HG03108 (cell line): ENCODE results near the gene TCTN2.

Source experiments
- ATAC-seq: cut with Tn5 transposase; IDR thresholded peaks from one replicate; pipeline ENCODE4 v1.9.1; 2021; ENCODE audit warnings: moderate library complexity; ENCODE audit not compliant: unreplicated experiment

Gene TCTN2

DNA sequence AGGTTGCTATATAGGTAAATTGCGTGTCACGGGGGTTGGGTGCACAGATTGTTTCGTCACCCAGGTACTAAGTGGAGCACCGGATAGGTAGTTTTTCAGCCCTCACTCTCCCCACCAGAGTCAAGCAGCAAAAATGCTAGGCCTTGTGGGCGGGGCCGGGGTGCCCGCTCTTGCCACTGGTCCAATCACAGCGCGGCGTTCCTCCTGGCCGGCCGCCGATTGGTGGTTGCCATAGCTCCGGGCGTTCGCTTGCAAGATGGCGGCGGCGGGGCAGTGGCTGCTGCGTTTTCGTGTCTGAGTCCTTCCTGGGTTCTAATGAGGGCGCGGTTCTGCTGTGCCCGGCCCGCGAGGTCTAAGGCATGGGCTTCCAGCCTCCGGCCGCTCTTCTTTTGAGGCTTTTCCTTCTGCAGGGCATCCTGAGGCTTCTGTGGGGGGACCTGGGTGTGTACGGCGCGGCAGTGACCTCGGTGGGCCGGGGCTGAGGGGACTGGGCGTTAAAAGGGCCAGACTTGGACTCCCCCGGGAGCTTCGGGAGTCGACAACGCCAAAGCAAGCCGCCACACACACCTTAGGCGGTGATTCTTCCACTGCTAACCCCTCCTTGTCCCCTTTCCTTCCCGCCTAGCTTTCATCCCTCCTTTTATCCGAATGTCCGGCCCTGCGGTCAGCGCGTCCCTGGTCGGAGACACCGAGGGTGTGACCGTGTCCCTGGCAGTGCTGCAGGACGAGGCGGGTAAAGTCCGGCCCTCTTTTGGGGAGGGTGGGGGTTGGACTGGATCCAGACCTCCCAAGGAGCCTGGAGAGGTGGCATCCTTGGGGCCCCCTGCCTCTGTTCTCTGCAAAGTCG lies at the start of gene TCTN2:
TCTN2 (plus strand) TSS at position 232 of the 847 bp plus-strand sequence; CDS start at position 360, 128 bp downstream.
- peak; percentile 97 for ATAC-seq

DNA sequence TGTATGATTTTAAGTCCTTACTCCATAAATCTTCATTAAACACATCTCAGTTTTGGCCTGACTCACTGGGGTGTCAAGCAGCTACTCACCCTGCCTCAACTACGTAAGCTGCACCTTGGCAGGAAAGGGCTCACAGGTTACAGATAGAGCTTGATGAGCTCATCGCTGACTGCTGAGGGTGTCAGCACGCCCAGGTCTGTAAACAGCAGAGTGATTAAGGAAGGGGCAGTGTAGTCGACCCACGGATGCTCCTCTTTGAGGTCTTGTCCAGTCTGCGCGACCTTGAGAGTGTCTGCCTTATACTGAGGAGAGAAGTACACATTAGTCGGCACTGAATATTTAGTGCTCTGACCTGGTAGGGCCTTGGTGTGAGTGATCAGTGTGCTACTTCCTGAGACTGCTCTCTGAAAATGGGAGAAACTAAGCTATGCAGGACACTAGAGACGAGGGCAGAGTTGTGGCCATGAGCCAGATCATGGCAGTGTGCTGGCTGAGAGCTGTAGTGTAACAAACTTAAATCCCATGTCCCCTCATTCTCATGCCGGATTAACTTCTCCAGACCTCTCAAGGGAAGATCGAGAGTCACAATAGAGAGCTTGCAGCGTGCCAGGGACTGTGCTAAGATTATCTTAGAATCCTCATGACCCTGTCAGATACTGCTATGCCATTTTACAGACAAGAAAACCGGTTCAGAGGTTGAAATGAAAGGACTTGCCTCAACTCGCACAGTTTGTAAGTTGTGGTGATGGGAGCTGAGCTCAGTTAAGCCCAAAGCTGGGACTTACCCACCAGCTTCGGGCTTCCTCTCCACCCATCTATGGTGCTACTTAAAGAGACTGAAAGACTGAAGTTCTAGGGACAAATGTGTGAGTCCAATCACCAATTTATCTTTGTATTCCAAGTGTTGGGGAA lies 49.0 kb upstream of the TCTN2 start:
- ATAC-seq, result no peak

DNA sequence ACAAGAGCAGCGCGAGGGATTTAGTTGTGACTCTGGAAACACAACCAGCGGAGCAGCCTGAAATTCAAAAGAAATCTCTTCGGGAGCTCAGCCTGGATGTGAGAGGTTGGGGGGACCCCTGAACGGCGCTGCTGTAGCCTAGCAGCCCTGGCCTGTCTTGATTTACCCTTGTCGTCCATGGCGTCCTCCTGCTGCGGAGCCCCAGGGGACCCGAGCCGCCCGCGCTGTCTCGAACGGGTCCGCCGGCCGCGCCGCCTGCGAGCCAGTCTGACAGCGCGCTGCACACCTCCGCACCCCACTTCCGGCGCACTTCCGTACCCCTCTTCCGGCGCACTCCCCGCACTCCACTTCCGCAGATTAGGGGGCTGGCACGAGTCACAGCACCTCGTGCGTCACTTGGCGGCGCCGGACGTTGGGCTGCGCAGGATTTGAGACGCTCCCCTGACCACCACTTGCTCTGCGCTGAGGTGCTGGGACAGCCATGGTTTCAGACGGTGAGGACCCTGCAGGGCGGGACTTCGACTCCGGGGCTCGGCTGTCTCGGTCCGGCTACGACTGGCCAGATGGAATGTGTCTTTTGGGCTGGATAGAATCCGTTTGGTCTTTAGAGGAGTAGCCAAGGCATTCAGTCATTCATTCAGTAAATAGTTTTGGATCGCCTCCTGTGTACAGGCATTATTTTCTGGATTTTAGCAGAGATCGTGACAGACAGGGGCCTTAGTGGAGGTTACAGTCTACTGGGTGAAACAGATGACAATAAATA lies 37.4 kb upstream of the TCTN2 start, which contains the start of the genes EIF2B1 and GTF2H3:
EIF2B1 (minus strand) TSS at position 308 of the 763 bp plus-strand sequence; CDS start at position 179, 129 bp downstream.
GTF2H3 (plus strand) TSS at position 451 of the 763 bp plus-strand sequence; CDS start at position 482, 31 bp downstream.
- ATAC-seq, result peak; percentile 97

DNA sequence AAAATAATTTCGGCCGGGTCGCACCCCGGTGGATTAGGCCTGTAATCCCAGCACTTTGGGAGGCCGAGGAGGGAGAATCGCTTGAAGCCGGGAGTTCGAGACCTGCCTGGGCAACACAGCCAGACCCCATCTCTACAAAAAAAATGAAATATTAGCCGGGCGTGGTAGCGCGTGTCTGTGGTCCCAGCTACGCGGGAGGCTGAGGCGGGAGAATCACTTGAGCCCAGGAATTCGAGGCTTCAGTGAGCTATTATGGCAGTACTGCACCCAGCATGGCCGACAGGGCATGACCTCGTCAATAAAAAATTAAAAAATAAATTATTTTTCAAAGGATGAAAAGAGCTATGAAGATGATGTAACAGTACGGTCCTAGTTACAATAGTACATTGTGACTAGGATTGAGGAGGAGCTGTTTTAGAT lies 36.8 kb upstream of the TCTN2 start:
- no peak for ATAC-seq

- no peak for ATAC-seq
These were observed 27.0 kb upstream of the TCTN2 start for GRCh38 chr12:123643911-123644310.

DNA sequence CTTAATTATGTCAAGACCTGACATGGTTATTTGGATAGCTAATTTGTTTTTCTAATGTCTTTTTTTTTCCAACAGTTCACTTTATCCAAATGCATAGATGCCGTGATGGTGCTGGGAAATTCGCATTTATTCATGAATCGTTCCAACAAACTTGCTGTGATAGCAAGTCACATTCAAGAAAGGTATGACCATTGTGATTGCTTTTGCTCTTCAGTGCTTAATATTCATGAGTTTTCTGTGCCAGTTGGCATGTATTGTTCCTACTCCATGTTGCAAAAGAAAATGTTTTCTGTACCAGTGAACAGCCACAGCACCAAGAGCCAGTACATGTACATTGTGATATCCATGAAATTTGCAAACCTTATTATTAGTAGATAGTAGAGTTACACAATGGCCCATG lies 25.5 kb upstream of the TCTN2 start:
- no peak for ATAC-seq

DNA sequence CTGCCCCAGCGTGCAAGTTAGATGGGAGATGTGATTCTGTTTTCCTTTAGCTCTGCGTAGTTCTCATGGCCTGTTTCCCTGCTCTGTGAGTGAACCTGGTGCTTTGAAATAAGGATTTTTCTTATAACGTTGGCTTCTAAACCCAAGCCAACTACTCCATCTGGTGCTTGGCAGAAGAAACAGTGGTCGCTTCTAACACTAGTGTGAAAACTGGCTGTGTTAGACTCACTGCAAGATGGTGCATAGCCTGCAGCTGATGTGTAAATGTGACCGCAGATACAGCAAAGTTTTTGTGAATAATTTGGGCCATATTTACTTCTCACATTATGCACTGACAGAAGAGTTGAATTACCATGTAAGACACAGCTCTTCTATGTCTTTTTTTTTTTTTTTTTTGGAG lies 25.0 kb upstream of the TCTN2 start:
- ATAC-seq, result no peak

GRCh38 chr12:123648401-123648800 lies 22.5 kb upstream of the TCTN2 start:
- ATAC-seq, result no peak

- no peak for ATAC-seq
These were observed 16.7 kb upstream of the TCTN2 start for GRCh38 chr12:123654129-123654701.

DNA sequence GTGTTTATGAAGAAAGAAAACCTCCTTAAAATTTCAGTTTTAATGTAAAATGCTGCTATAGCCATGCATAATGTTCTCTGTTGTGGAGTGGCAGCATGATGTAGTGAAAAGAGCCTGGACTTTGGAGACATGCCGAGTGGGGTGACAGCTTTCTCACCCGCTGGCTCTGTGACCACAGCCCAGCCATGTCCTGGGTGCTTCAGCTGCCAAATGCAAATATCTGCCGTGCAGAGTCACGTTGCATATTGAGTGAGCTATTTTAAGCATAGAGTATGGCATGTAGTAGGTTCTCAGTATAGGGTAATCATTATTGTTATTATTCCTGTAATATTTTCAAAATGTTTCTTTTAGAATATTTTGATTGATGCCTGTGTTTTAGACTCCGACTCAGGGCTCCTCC lies 15.5 kb upstream of the TCTN2 start:
- peak; percentile 93 for ATAC-seq

DNA sequence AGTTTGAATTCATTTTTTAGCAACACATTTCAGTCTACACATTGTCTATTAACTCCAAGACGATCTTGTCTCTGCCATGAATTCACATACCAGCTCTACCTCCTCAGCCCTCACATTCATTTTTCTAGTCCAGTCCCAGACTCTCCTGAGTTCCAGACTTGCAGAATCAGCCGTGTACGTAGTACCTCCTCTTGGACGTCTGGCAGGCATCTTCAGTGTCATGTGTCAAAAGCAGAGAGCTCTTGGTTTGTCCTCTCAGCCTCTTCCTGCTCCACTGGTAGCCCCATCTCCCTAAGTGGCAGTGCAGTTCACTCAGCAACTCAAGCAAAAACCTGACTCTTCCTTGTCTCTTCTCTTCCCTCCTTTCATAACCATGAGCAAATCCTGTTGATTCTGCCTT lies 14.5 kb upstream of the TCTN2 start:
- ATAC-seq, result no peak

GRCh38 chr12:123657211-123657610 lies 13.7 kb upstream of the TCTN2 start:
- ATAC-seq, result no peak

DNA sequence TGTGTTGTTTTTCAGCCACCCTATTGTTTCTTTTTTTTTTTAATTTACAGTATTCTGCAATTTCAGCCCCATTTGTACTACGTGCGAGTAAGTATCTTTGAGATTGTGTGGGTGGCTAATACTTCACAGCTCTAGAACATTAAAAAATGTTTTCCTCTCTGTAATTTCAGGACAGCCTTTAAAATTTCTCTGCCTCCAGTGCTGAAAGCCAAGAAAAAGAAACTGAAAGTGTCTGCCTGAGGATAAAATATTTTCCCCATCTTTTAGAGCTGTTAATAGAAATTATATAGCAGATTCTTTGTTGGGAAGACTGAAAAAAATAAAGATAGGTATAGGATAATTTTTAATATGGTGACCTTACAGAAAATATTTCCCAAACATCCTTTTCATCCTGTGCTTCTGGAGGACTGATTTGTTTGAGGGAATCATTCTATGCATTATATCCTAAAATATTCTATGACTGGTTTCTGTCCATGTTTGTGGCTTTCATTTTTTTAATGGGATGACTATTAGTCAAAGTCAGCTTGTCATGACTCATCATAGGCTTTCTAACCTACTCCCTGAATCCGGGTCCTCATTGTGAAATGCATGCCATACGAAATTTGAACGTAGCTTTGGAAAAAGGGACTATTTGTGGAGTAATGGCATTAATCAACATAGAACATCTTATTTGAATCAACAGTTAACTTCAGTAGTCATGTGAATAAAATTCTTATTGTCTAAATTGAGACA lies 10.8 kb upstream of the TCTN2 start:
- ATAC-seq, result no peak

DNA sequence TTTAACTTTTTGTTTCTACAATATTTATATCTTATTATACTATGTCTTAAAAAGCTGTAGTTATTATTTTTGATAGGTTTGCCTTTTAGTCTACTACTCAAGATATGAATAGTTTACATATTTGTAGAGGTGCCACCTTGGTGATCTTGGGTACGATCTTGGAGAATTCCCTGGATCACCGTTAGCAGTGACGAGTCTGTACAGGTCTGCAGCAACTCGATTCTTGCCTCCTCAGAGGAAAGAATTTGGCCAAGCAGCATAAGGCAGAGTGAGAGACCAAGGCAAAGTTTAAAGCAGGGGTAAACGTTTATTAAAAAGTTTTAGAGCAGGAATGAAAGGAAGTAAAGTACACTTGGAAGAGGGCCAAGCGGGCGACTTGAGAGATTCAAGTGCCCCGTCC lies 3.1 kb upstream of the TCTN2 start:
- ATAC-seq, result no peak

DNA sequence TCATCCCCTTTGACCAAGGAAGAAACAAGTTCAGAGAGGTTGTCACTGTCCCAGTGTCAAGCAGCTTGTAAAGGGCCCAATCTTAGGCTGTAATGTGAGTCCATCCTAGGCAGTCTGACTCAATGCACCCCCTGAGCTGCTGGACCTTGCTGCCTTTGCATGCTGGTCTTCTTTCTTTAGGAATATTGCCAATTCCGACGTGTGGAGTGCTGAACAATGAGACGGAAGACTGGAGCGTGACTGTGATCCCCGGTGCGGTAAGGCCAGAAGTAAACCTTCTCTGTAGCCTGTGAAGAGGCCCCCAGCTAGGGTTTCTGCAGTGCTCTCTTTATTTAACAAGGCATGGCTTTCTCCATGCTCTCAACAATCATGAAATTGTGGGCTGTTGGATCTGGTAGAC lies 963 bp downstream of the TCTN2 start:
- no peak for ATAC-seq

- ATAC-seq, result no peak
These were observed 4.5 kb downstream of the TCTN2 start for GRCh38 chr12:123675436-123675835.

GRCh38 chr12:123676616-123677320 lies 5.9 kb downstream of the TCTN2 start:
- no peak for ATAC-seq

DNA sequence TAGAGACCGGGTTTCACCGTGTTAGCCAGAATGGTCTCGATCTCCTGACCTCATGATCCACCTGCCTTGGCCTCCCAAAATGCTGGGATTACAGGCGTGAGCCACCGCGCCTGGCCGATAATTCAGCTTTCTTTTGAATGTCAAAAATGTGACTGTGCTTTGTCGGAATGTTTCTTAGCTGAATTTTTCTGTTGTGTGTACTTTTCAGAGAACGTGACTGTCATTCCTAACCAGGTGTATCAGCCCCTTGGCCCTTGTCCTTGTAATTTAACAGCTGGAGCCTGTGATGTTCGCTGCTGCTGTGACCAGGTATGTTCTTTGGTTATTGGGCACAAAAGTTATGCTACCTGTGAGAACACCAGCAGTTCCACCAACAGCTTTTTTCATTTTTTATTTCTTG lies 8.1 kb downstream of the TCTN2 start:
- ATAC-seq, result no peak

DNA sequence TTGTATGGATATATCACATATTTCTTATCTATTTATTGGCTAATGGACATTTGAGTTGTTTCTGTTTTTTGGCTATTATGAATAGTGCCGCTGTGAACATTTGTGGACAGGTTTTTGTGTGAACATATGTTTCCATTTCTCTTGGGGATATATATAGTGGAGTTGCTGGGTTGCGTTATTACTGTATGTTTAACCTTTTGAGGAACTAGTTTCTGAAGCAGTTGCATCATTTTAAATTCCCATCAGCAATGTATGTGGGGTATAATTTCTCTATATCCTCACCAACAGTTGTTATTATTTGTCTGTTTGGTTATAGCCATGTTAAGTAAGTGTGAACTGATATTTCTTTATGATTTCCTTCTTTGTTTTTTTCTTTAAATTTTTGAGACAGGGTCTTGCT lies 10.7 kb downstream of the TCTN2 start:
- ATAC-seq, result no peak
